ENCODE results near the gene CACNA1A.

Gene CACNA1A

GRCh38 chr19:13290741-13291140 lies 215.5 kb downstream of the CACNA1A start:
- no peaks in the 10 kb centered on the region for H3K36me3 ChIP-seq (ENCODE audit: control insufficient read depth in 2 of 2, insufficient read depth in 1 of 2, low read length in 2 of 2)
- POLR2A ChIA-PET: no interaction called here
- H3K9me3 ChIP-seq (ENCODE audit: control insufficient read depth, insufficient read depth, low read depth, low read length): no peaks in the 10 kb centered on the region
- TF ChIP-seq ZSCAN23 (tag by site-specific recombination; IDR thresholded peaks at IDR 0.05) (no peak), ZBTB20 (tag by site-specific recombination; IDR thresholded peaks at IDR 0.05) (no peak), ZEB2 (tag by site-specific recombination; IDR thresholded peaks at IDR 0.05) (no peak), ZNF677 (tag by site-specific recombination; IDR thresholded peaks at IDR 0.05) (no peak), ZFHX2 (tag by site-specific recombination; conservative IDR thresholded peaks at IDR 0.05) (no peak), KLF1 (tag by site-specific recombination; IDR thresholded peaks at IDR 0.05) (no peak), ZNF654 (tag by site-specific recombination; IDR thresholded peaks at IDR 0.05; ENCODE audit: low read depth) (no peak), ZNF560 (tag by site-specific recombination; IDR thresholded peaks at IDR 0.05; ENCODE audit: borderline replicate concordance) (no peak), INSM2 (tag by site-specific recombination; IDR thresholded peaks at IDR 0.05) (no peak), ZNF514 (tag by site-specific recombination; IDR thresholded peaks at IDR 0.05) (no peak)
- no peaks in the 10 kb centered on the region for H3K4me1 ChIP-seq (ENCODE audit: control insufficient read depth, insufficient read depth, low read length)
- CTCF ChIA-PET: interaction anchor here (0.5 kb wide), 1 partner anchor 55 kb away, joined by 4 read pairs; no protein-coding TSS in a partner anchor
- no peak overlapping the region for H3K4me3 ChIP-seq (ENCODE audit: low read depth, low read length)
- no peak overlapping the region for H3K27ac ChIP-seq (ENCODE audit: extremely low read depth, low read depth, low read length)

- Histone ChIP-seq H3K36me3 (ENCODE audit: control insufficient read depth in 2 of 2, insufficient read depth in 1 of 2, low read length in 2 of 2) (no peaks in the 10 kb centered on the region), H3K9me3 (ENCODE audit: control insufficient read depth, insufficient read depth, low read depth, low read length) (no peaks in the 10 kb centered on the region), H3K4me1 (ENCODE audit: control insufficient read depth, insufficient read depth, low read length) (no peaks in the 10 kb centered on the region), H3K4me3 (ENCODE audit: low read depth, low read length) (no peak overlapping the region), H3K27ac (ENCODE audit: extremely low read depth, low read depth, low read length) (no peak overlapping the region)
- POLR2A ChIA-PET: no interaction called here
- TF ChIP-seq ZNF777 (tag by site-specific recombination; IDR thresholded peaks at IDR 0.05; ENCODE audit: borderline replicate concordance) (no peak), ZNF768 (tag by site-specific recombination; IDR thresholded peaks at IDR 0.05) (0 out of 2 replicates have a peak, but pooled peaks have one; percentile 45)
- CTCF ChIA-PET: interaction anchor here (0.5 to 0.9 kb wide), 3 partner anchors 11 to 855 kb away, joined by 3 to 7 read pairs (median 3); no protein-coding TSS in a partner anchor
These were observed 217.0 kb downstream of the CACNA1A start for GRCh38 chr19:13289295-13289694.

GRCh38 chr19:13286195-13286985 lies 219.9 kb downstream of the CACNA1A start:
- Histone ChIP-seq H3K9me3 (ENCODE audit: control insufficient read depth, insufficient read depth, low read depth, low read length) (no peaks in the 10 kb centered on the region), H3K36me3 (ENCODE audit: control insufficient read depth in 2 of 2, insufficient read depth in 1 of 2, low read length in 2 of 2) (no peaks in the 10 kb centered on the region), H3K4me3 (ENCODE audit: low read depth, low read length) (no peak overlapping the region), H3K4me1 (ENCODE audit: control insufficient read depth, insufficient read depth, low read length) (no peaks in the 10 kb centered on the region), H3K27ac (ENCODE audit: extremely low read depth, low read depth, low read length) (no peak overlapping the region)
- CTCF ChIA-PET: interaction anchor here (1.2 to 1.6 kb wide), 2 partner anchors 8 to 303 kb away, joined by 4 to 6 read pairs; no protein-coding TSS in a partner anchor
- POLR2A ChIA-PET: no interaction called here
- no peak for TF ChIP-seq RBAK (tag by site-specific recombination; IDR thresholded peaks at IDR 0.05)
- no peak for TF ChIP-seq ZNF19 (tag by site-specific recombination; IDR thresholded peaks at IDR 0.05; ENCODE audit: low read depth)
- TF ChIP-seq, protein P1, sequence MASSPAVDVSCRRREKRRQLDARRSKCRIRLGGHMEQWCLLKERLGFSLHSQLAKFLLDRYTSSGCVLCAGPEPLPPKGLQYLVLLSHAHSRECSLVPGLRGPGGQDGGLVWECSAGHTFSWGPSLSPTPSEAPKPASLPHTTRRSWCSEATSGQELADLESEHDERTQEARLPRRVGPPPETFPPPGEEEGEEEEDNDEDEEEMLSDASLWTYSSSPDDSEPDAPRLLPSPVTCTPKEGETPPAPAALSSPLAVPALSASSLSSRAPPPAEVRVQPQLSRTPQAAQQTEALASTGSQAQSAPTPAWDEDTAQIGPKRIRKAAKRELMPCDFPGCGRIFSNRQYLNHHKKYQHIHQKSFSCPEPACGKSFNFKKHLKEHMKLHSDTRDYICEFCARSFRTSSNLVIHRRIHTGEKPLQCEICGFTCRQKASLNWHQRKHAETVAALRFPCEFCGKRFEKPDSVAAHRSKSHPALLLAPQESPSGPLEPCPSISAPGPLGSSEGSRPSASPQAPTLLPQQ (tag by site-specific recombination; IDR thresholded peaks at IDR 0.05): no peak
- no peak for TF ChIP-seq ZNF830 (tag by site-specific recombination; IDR thresholded peaks at IDR 0.05; ENCODE audit: low read depth)
- TF ChIP-seq ZNF239 (tag by site-specific recombination; IDR thresholded peaks at IDR 0.05): no peak
- TF ChIP-seq, protein P2, sequence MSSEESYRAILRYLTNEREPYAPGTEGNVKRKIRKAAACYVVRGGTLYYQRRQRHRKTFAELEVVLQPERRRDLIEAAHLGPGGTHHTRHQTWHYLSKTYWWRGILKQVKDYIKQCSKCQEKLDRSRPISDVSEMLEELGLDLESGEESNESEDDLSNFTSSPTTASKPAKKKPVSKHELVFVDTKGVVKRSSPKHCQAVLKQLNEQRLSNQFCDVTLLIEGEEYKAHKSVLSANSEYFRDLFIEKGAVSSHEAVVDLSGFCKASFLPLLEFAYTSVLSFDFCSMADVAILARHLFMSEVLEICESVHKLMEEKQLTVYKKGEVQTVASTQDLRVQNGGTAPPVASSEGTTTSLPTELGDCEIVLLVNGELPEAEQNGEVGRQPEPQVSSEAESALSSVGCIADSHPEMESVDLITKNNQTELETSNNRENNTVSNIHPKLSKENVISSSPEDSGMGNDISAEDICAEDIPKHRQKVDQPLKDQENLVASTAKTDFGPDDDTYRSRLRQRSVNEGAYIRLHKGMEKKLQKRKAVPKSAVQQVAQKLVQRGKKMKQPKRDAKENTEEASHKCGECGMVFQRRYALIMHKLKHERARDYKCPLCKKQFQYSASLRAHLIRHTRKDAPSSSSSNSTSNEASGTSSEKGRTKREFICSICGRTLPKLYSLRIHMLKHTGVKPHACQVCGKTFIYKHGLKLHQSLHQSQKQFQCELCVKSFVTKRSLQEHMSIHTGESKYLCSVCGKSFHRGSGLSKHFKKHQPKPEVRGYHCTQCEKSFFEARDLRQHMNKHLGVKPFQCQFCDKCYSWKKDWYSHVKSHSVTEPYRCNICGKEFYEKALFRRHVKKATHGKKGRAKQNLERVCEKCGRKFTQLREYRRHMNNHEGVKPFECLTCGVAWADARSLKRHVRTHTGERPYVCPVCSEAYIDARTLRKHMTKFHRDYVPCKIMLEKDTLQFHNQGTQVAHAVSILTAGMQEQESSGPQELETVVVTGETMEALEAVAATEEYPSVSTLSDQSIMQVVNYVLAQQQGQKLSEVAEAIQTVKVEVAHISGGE (tag by site-specific recombination; conservative IDR thresholded peaks at IDR 0.05; ENCODE audit: low read depth): no peak
- TF ChIP-seq ZNF184 (tag by site-specific recombination; IDR thresholded peaks at IDR 0.05): no peak
- no peak for TF ChIP-seq ZNF707 (tag by site-specific recombination; IDR thresholded peaks at IDR 0.05)
- TF ChIP-seq ZNF549 (tag by site-specific recombination; IDR thresholded peaks at IDR 0.05): no peak
- no peak for TF ChIP-seq ZNF214 (tag by site-specific recombination; IDR thresholded peaks at IDR 0.05; ENCODE audit: borderline replicate concordance)
- no peak for TF ChIP-seq ZNF366 (tag by site-specific recombination; conservative IDR thresholded peaks at IDR 0.05)
- no peak for TF ChIP-seq ZNF302 (tag by site-specific recombination; IDR thresholded peaks at IDR 0.05; ENCODE audit: low read depth)
- TF ChIP-seq ZNF791 (tag by site-specific recombination; IDR thresholded peaks at IDR 0.05): no peak
- TF ChIP-seq ZNF629 (tag by site-specific recombination; IDR thresholded peaks at IDR 0.05): no peak

Measured in HEK293 (cell line).